ENCODE results near the gene DAO. TPM values are rescaled to one million over a fixed set of nuclear protein-coding genes. Genes with fewer than 3 reads are reported as not detected.

DAO gene
- total RNA-seq, 1 experiment from 2014 or later: not detected

DNA sequence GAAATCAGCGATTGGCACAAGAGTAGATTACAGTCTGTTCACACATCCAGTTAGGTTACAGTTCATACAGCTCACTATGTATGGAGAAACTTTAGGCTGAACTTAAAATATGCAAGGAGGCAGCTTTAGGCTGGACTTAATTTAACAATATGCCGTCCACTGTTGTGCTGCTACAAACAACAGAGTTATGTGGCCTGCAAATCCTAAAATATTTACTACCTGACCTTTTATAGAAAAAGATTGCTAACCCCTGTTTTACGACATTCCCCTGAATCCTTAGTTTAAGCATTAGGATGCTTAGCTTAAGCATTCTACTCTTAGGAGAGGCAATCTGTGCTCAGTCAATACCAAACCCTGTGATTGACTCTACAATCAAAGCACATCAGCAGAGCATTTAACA, 50.9 kb downstream of the DAO start:
- Histone ChIP-seq H3K4me1 (ENCODE audit: insufficient read depth, low read length, poor library complexity, severe bottlenecking) (no peaks in the 10 kb centered on the region), H3K9me3 (ENCODE audit: low read depth, low read length, poor library complexity, severe bottlenecking) (no peaks in the 10 kb centered on the region), H3K4me3 (ENCODE audit: low read depth, low read length, poor library complexity, severe bottlenecking) (no peak overlapping the region), H3K27ac (ENCODE audit: low read depth, low read length, poor library complexity, severe bottlenecking) (no peak overlapping the region), H3K27me3 (replicated peaks; ENCODE audit: insufficient read depth, low read depth, low read length, poor library complexity) (peaks cover 20% of the 10 kb centered on the region), H3K36me3 (ENCODE audit: insufficient read depth, low read length, poor library complexity, severe bottlenecking) (no peaks in the 10 kb centered on the region)
- DNase-seq (ENCODE audit: low spot score): no peak
- POLR2A ChIA-PET (ENCODE audit: low non-redundant PET): no interaction called here
- TF ChIP-seq, protein P1, sequence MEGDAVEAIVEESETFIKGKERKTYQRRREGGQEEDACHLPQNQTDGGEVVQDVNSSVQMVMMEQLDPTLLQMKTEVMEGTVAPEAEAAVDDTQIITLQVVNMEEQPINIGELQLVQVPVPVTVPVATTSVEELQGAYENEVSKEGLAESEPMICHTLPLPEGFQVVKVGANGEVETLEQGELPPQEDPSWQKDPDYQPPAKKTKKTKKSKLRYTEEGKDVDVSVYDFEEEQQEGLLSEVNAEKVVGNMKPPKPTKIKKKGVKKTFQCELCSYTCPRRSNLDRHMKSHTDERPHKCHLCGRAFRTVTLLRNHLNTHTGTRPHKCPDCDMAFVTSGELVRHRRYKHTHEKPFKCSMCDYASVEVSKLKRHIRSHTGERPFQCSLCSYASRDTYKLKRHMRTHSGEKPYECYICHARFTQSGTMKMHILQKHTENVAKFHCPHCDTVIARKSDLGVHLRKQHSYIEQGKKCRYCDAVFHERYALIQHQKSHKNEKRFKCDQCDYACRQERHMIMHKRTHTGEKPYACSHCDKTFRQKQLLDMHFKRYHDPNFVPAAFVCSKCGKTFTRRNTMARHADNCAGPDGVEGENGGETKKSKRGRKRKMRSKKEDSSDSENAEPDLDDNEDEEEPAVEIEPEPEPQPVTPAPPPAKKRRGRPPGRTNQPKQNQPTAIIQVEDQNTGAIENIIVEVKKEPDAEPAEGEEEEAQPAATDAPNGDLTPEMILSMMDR (conservative IDR thresholded peaks at IDR 0.05; ENCODE audit: low read depth, low read length): no peak
- TF ChIP-seq EZH2 (IDR thresholded peaks at IDR 0.05; ENCODE audit: borderline replicate concordance, low read depth, low read length, poor library complexity, severe bottlenecking): no peak
- BruUV-seq (replicated peaks): no TSS peak
- intact Hi-C loops (cut with micrococcal nuclease; ENCODE audit: unreplicated experiment): no loop called here
- CTCF ChIA-PET: no interaction called here

- ChIA-PET CTCF (interaction anchor here (0.6 kb wide), 1 partner anchor 456 kb away, joined by 3 read pairs; no protein-coding TSS in a partner anchor), POLR2A (ENCODE audit: low non-redundant PET) (no interaction called here)
- intact Hi-C loops (cut with micrococcal nuclease; ENCODE audit: unreplicated experiment): no loop called here
- no TSS peak for BruUV-seq (replicated peaks)
- Histone ChIP-seq H3K9me3 (ENCODE audit: low read depth, low read length, poor library complexity, severe bottlenecking) (no peaks in the 10 kb centered on the region), H3K27ac (ENCODE audit: low read depth, low read length, poor library complexity, severe bottlenecking) (no peak overlapping the region), H3K4me3 (ENCODE audit: low read depth, low read length, poor library complexity, severe bottlenecking) (no peak overlapping the region), H3K36me3 (ENCODE audit: insufficient read depth, low read length, poor library complexity, severe bottlenecking) (no peaks in the 10 kb centered on the region), H3K4me1 (ENCODE audit: insufficient read depth, low read length, poor library complexity, severe bottlenecking) (no peaks in the 10 kb centered on the region), H3K27me3 (replicated peaks; ENCODE audit: insufficient read depth, low read depth, low read length, poor library complexity) (peaks cover 41% of the 10 kb centered on the region)
- no peak for DNase-seq (ENCODE audit: low spot score)
- TF ChIP-seq, protein P1 (conservative IDR thresholded peaks at IDR 0.05; ENCODE audit: low read depth, low read length): no peak
- TF ChIP-seq EZH2 (IDR thresholded peaks at IDR 0.05; ENCODE audit: borderline replicate concordance, low read depth, low read length, poor library complexity, severe bottlenecking): no peak
Observed at GRCh38 chr12:108933949-108934348, 54.1 kb downstream of the DAO start.

DNA sequence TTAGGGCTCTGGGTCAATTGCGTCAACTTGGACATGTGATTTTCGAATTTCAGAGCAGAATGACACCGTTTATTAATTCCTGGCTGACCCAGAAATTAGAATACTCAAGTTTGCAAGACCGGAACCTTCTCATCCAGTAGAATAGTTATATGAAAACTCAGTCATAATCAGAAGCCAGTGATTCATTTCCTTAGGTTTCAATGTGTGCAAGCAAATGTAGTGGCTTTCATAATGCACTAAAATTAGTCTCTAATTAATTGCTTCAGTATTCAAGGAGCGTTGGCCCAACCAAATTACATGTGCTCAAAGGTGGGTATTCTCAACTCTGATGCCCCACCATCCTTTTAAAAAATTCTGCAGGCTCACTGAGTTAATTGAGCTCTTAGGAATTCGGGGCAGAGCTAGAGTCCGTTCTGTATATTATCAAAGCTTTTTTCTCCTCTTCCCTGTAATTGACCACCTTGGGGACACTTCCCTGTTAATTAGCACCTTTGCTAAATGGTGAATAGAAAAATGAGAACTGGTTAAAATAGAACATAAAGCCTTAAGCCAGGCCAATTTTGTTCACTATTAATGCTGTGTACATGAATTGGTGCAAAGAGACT, 55.4 kb downstream of the DAO start:
- TF ChIP-seq, protein P1 (conservative IDR thresholded peaks at IDR 0.05; ENCODE audit: low read depth, low read length): no peak
- TF ChIP-seq EZH2 (IDR thresholded peaks at IDR 0.05; ENCODE audit: borderline replicate concordance, low read depth, low read length, poor library complexity, severe bottlenecking): no peak
- intact Hi-C loops (cut with micrococcal nuclease; ENCODE audit: unreplicated experiment): no loop called here
- ChIA-PET CTCF (no interaction called here), POLR2A (ENCODE audit: low non-redundant PET) (no interaction called here)
- Histone ChIP-seq H3K36me3 (ENCODE audit: insufficient read depth, low read length, poor library complexity, severe bottlenecking) (no peaks in the 10 kb centered on the region), H3K4me1 (ENCODE audit: insufficient read depth, low read length, poor library complexity, severe bottlenecking) (no peaks in the 10 kb centered on the region), H3K9me3 (ENCODE audit: low read depth, low read length, poor library complexity, severe bottlenecking) (no peaks in the 10 kb centered on the region), H3K27ac (ENCODE audit: low read depth, low read length, poor library complexity, severe bottlenecking) (no peak overlapping the region), H3K4me3 (ENCODE audit: low read depth, low read length, poor library complexity, severe bottlenecking) (no peak overlapping the region), H3K27me3 (replicated peaks; ENCODE audit: insufficient read depth, low read depth, low read length, poor library complexity) (peaks cover 41% of the 10 kb centered on the region)
- BruUV-seq (replicated peaks): no TSS peak
- no peak for DNase-seq (ENCODE audit: low spot score)
